B cell (primary cell): ENCODE data around the gene TRIP13.

ENCODE experiments used
- EZH2 ChIP-seq: IDR thresholded peaks from 2 replicates; pipeline ENCODE4 v1.6.1; 2012; ENCODE audit warnings: borderline replicate concordance, low read depth, mild to moderate bottlenecking, moderate library complexity, low read length; ENCODE audit not compliant: insufficient read depth, poor library complexity, severe bottlenecking
- TF ChIP-seq, protein P1 (sequence below): fragments of 200-600 bp; IDR thresholded peaks from one replicate; pipeline ENCODE4 v1.8.0; 2022; ENCODE audit warnings: antibody characterized with exemption, mild to moderate bottlenecking

DNA sequence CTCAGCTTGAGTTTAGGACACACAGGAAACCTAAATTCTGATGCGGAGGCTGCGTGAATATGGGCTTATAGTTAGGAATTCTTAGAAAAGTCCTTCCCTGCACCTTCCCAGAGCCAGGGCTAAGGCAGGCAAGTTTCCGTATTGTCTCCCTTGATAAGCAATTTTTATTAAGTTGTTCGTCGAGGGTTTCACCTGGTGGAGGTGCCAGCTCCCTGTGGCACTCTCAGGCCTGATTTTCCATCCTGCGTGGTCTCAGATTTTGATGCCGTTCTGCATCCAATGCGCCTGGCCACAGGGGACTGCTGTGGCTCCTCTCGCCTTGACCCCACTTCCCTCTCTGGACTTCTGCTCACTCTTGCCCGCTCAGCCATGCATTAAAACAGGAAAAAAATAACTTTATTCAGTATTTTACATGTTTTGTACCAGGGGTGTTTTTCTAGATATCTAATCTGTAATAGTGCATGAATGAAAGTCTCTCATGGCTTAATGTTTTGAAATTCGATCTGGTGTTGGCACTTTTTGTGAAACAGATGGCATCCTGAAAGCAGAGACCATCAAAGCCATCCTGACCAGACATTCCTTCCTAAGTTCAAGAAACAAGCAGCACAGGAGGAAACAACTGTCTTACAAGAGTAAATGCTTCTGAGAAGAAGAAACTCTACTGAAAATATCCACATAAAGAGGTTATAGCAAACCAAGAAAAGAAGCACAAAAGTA is 50.7 kb downstream of the TRIP13 start:
- TF ChIP-seq, protein P1, sequence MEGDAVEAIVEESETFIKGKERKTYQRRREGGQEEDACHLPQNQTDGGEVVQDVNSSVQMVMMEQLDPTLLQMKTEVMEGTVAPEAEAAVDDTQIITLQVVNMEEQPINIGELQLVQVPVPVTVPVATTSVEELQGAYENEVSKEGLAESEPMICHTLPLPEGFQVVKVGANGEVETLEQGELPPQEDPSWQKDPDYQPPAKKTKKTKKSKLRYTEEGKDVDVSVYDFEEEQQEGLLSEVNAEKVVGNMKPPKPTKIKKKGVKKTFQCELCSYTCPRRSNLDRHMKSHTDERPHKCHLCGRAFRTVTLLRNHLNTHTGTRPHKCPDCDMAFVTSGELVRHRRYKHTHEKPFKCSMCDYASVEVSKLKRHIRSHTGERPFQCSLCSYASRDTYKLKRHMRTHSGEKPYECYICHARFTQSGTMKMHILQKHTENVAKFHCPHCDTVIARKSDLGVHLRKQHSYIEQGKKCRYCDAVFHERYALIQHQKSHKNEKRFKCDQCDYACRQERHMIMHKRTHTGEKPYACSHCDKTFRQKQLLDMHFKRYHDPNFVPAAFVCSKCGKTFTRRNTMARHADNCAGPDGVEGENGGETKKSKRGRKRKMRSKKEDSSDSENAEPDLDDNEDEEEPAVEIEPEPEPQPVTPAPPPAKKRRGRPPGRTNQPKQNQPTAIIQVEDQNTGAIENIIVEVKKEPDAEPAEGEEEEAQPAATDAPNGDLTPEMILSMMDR, result no peak
- TF ChIP-seq EZH2, result no peak
